ENCODE measurements around the gene UNC5C. TPM values are rescaled to one million over a fixed set of nuclear protein-coding genes. Genes with fewer than 3 reads are reported as not detected.

Gene UNC5C
- total and polyA plus RNA-seq, 2 of the 4 experiments (the other 2 are of a cell fraction): under 0.01 TPM

DNA sequence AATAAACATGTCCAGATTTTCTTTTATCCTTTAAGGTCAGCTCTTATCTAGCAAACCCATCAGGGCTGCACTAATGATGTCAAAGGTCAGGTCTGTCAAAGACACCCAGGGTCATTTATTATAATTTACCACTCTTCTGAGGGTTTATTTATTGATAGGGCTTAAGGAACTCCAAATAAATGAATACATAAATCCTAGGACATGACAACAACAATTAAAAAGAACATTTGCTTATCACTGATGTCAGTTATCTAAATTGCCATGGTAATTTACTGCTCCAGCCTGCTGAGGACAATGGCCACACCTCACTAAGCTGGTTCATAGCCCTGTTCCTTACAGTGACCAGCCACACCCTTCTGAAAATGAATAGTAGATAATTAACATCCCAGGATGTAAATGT, 317.1 kb downstream of the UNC5C start:
- no peak overlapping the region for H2BK120ac ChIP-seq (ENCODE audit: low read depth, low read length)
- ChIA-PET POLR2A (ENCODE audit: unreplicated experiment) (no interaction called here), CTCF (interaction anchor here (0.6 to 1.4 kb wide), 2 partner anchors 12 to 55 kb away, joined by 3 to 4 read pairs; no protein-coding TSS in a partner anchor)
- H4K20me1 ChIP-seq (ENCODE audit: insufficient read depth, low read length): no peaks in the 10 kb centered on the region
- no peak overlapping the region for H3K4me3 ChIP-seq (ENCODE audit: insufficient read depth, low read depth, low read length)
- intact Hi-C loops (cut with micrococcal nuclease) (no loop called here), dilution Hi-C loops (cut with HindIII; ENCODE audit: low sequenced_read_pairs, unreplicated experiment) (no loop called here), in situ Hi-C loops (cut with MboI; ENCODE audit: low sequenced_read_pairs) (no loop called here)
- no peak overlapping the region for H4K91ac ChIP-seq (ENCODE audit: insufficient read depth, low read depth, low read length)
- no peaks in the 10 kb centered on the region for H3K79me1 ChIP-seq (ENCODE audit: low read depth in 1 of 2, low read length in 2 of 2)
- no peak for TF ChIP-seq BHLHE40 (IDR thresholded peaks at IDR 0.05; ENCODE audit: low read depth, low read length)
- no peak for TF ChIP-seq CHD1 (IDR thresholded peaks at IDR 0.05; ENCODE audit: low read depth, low read length)
- no peak for TF ChIP-seq FOS (IDR thresholded peaks at IDR 0.05; ENCODE audit: low read depth, low read length)
- no peak for TF ChIP-seq NFE2L2 (IDR thresholded peaks at IDR 0.05; ENCODE audit: low read depth, low read length)
- no peak for TF ChIP-seq MAZ (IDR thresholded peaks at IDR 0.05; ENCODE audit: borderline replicate concordance, low read depth, low read length)
- TF ChIP-seq, protein P1, sequence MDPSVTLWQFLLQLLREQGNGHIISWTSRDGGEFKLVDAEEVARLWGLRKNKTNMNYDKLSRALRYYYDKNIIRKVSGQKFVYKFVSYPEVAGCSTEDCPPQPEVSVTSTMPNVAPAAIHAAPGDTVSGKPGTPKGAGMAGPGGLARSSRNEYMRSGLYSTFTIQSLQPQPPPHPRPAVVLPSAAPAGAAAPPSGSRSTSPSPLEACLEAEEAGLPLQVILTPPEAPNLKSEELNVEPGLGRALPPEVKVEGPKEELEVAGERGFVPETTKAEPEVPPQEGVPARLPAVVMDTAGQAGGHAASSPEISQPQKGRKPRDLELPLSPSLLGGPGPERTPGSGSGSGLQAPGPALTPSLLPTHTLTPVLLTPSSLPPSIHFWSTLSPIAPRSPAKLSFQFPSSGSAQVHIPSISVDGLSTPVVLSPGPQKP (IDR thresholded peaks at IDR 0.05; ENCODE audit: borderline replicate concordance, low read depth, low read length): no peak
- no peak overlapping the region for H3K14ac ChIP-seq (replicated peaks; ENCODE audit: low read depth, low read length)
- no peaks in the 10 kb centered on the region for H3K9me1 ChIP-seq (ENCODE audit: insufficient read depth, low read length)
- H4K8ac ChIP-seq (ENCODE audit: low read depth in 2 of 2, low read length in 2 of 2): no peak overlapping the region
- no peak overlapping the region for H2AK9ac ChIP-seq (replicated peaks; ENCODE audit: low read depth, low read length, poor library complexity)
- H2AK5ac ChIP-seq (ENCODE audit: low read depth, low read length): no peak overlapping the region
- no peak for ATAC-seq (ENCODE audit: low read depth)
- no peaks in the 10 kb centered on the region for H3K9me3 ChIP-seq (ENCODE audit: control insufficient read depth, insufficient read depth, low read length)
- H3K18ac ChIP-seq (ENCODE audit: low read depth, low read length): no peak overlapping the region
- no peak overlapping the region for H2BK20ac ChIP-seq (ENCODE audit: low read depth, low read length)
- BruUV-seq (replicated peaks): no TSS peak
- H3K27ac ChIP-seq (ENCODE audit: insufficient read depth, low read length): no peak overlapping the region
- no peak overlapping the region for H3K4me2 ChIP-seq (ENCODE audit: low read depth, low read length)
- no peak overlapping the region for H3K56ac ChIP-seq (ENCODE audit: extremely low read depth, insufficient read depth, low read length)
- DNase-seq: no peak
- H2BK5ac ChIP-seq (ENCODE audit: low read depth, low read length, poor library complexity, severe bottlenecking): no peak overlapping the region
- no peak overlapping the region for H2BK15ac ChIP-seq (ENCODE audit: low read depth, low read length)
- H3K4ac ChIP-seq (ENCODE audit: low read depth, low read length): no peak overlapping the region
- H4K5ac ChIP-seq (ENCODE audit: low read depth, low read length): no peak overlapping the region
- no peaks in the 10 kb centered on the region for H3K36me3 ChIP-seq (ENCODE audit: control insufficient read depth, insufficient read depth, low read length)
- no peaks in the 10 kb centered on the region for H3K27me3 ChIP-seq (ENCODE audit: control insufficient read depth, insufficient read depth, low read length)
- H3K4me1 ChIP-seq (ENCODE audit: control insufficient read depth, insufficient read depth, low read length): no peaks in the 10 kb centered on the region
- no peak overlapping the region for H3K9ac ChIP-seq (ENCODE audit: low read depth, low read length)
- H3K23ac ChIP-seq (ENCODE audit: low read depth, low read length): no peak overlapping the region
- H2AFZ ChIP-seq (replicated peaks; ENCODE audit: low read length, poor library complexity): no peak overlapping the region
